NK-92 (cell line): ENCODE measurements around the gene ZER1.
"Not testable (repeated sequence)": the region's sequence is repeated elsewhere in the genome, so short reads cannot be mapped to it uniquely, and the experiment has no call there.

ENCODE experiments used
- DNase-seq: peaks from one replicate; lab custom pipeline; 2025; ENCODE audit not compliant: unreplicated experiment; lab: John Stamatoyannopoulos, UW

ZER1 gene

DNA sequence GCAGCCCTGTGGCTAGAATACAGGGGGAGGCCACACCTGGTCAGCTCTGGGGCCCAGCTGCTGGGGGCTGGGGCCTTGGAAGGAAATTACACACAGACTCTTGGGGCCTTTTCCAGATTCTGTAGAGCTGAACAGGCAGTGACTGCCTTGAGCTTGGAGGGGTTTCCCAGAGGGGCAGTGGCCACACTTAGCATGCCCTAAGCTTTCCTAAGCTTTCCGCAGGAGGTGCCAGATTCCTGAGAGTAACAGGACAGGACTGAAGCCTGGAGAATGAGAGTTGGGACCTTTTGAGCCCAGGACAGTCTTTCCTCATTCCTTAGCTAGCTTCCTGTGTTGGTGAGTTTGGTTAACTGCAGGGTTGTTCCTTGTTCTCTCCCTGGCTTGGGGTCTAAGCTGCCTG, 16.7 kb upstream of the ZER1 start:
- no peak for DNase-seq

GRCh38 chr9:128787659-128788058, 15.9 kb upstream of the ZER1 start:
- no peak for DNase-seq

DNA sequence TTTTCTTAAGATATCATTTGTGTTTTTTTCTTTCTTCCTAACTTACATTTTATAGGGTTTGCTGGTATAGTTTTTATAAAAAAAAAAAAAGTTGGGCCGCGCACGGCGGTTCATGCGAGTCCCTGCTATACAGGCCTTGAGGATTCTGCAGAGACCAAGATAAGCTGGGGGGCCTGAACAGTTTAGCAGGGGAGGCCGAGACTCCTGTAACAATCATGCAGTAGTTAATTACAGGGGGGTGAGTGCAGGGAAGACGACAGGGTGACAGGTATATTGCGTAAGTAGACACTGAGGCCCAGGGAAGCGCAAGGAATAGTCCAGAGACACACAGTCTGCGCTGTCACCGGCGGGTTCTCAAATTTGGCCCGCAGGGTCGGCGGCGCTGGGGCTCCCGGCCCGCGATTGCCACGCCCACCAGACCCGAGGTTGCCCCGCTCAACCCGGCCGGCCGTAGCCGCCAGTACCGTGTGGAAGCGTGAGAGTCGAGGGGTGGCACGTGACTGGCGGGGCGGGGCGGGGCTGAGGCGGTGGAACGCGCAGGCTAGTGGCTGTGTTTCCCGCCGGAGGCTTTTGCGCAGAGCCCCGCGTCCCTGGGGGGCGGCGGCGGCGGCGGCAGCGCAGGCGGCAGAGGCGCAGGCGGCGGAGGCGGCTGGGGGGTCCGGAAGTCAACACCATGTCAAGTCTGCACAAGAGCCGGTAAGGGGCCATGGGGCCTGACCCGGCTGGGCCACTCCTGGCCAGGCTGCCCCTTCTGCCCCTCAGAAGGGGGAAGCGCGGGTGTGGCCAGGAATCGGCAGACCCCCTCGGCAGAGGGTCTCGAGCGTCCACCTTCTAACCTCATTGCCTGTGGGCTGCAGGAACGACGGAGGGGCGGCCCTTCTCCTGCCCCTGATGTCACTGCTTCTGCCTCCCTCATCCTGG, 15.2 kb upstream of the ZER1 start, which contains the start of gene TBC1D13:
TSS of gene TBC1D13 (plus strand) at position 573 of the 921 bp plus-strand sequence. CDS start at position 674, 101 bp downstream.
- DNase-seq: peak; percentile 48

GRCh38 chr9:128785427-128785826, 13.7 kb upstream of the ZER1 start:
- DNase-seq: no peak

GRCh38 chr9:128782669-128783068, 10.9 kb upstream of the ZER1 start:
- no peak for DNase-seq

GRCh38 chr9:128781187-128782070, 9.7 kb upstream of the ZER1 start:
- no peak for DNase-seq

GRCh38 chr9:128780093-128780492, 8.4 kb upstream of the ZER1 start:
- not testable (repeated sequence) for DNase-seq

DNA sequence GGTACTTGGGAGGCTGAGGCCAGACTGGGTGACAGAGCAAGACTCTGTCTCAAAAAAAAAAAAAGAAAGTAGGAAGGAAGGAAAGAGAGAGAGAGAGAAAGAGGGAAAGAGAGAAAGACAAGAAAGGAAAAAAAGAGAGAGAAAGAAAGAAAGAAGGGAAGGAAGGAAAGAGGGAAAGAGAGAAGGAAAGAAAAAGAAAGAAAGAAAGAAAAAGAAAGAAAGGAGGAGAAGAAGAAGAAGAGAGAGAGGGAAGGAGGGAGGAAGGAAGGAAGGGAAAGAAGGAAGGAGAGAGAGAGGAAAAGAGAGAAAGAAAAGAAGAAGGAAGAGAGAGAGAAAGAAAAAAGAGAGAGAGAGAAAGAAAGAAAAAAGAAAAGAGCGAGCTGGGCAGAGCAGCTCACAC, 3.1 kb upstream of the ZER1 start:
- no peak for DNase-seq

DNA sequence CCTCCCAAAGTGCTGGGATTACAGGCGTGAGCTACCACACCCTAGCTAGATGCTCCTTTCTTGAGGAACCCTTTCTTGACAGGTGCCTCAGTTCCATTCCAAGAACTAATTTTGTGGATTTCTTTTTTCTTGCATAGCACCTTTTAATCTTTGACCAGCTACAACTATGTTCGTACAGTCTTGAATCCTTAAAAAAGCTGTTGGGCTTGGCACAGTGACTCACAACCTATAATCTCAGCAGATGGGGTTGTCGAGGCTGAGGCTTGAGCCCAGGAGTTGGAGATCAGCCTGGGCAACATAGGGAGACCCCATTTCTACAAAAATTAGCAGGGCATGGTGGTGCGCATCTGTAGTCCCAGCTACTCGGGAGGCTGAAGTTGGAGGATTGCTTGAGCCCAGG, 1.3 kb upstream of the ZER1 start:
- DNase-seq: no peak

DNA sequence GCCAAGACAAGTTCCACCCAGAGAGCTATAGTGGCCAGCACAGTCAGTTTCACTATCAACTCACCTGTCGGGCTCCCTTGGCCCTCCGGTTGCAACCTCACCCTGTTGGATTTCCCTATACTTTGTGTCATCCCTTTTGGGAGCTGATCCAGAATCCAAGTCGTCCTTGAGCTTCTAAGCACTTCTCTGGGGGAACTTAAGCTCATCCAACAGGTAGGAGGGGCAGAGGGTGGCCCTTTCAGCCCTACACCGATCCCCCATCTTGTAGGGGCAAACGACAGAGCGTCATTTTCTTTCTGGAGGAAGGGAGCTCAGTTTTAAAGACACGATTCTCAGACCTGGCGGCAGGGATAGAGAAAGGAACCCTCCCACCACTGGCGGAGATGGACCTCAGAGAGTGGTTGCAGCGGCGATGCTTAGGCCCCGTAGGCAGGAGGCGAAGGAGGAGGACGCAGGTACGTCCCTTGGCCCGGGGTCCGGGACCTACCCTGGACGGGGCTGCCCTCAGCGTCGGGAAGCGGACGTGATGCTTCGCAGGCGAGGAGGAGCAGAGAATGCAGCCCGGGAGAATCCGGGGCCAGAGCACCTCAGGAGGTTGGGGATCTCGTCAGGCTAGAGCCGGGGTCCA, 519 bp downstream of the ZER1 start:
- no peak for DNase-seq

DNA sequence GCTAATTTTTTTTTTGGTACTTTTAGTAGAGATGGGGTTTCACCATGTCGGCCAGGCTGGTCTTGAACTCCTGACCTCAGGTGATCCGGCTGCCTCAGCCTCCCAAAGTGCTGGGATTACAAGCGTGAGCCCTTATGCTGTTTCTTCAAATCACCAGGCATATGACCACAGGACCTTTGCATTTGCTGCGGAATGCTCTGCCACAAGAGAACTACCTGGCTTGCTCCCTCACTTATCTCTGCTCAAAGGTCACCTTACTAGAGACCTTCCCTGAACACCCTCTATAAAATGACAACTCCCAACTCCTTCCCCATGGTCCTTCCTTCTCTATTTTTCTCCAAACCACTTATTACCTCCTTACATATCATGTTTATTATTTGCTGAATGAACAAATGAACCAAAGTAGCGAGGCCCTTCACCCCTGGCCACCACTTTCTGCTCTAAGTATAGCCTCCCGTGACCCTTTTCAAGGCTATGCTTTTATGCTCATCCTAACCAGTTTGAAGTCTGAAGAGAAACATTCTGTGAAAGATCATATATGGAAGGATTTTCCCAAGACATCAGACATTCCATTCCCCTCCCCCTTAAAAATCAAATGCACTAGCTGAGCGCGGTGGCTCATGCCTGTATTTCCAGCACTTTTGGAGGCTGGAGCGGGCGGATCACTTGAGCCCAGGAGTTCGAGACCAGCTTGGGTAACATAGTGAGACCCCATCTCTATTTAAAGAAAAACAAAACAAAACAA, 1.3 kb downstream of the ZER1 start:
- DNase-seq: no peak

GRCh38 chr9:128768606-128769005, 3.1 kb downstream of the ZER1 start:
- DNase-seq: no peak

GRCh38 chr9:128765499-128765898, 6.2 kb downstream of the ZER1 start:
- DNase-seq: no peak

- no peak for DNase-seq
These were observed 7.4 kb downstream of the ZER1 start for GRCh38 chr9:128764361-128764760.

DNA sequence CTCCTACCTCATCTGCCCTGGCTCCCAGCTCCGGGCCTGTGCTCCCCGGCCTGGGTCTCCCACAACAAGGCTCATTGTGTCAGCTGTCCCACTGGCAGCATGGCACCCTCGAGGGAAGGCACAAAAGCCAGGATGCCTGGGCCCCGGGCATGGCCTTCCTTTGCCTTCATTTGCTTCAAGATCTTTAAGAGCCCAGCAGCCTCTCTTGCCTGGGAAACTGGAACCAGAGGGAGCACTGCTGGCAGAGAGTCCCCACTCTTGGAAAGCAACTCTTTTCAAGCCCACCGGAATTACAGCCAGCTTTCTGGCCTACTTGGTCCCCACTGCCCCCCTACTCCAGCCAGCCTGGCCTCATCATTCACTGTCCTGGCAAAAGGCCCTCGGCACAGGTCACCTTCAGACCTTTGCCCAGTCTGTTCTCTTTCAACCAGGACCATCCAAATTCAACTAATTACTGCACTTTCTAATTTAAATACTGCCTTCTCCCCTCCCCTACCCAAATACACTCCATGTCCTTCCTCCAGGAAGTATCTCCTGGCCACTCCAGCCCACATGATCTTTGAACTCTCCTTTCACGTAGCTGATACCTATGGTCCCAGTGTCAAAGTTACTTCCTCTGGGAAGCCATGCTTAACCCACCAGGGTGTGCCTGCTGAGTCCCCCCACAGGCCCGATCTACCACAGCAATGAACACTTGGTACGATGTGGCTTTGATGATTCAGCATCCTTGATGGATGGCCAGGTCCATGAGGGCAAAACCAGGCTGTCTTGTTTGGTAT, 8.9 kb downstream of the ZER1 start:
- DNase-seq: no peak

- DNase-seq: no peak
These were observed 14.1 kb downstream of the ZER1 start for GRCh38 chr9:128757602-128758001.

GRCh38 chr9:128753627-128754026, 18.1 kb downstream of the ZER1 start:
- DNase-seq: no peak

DNA sequence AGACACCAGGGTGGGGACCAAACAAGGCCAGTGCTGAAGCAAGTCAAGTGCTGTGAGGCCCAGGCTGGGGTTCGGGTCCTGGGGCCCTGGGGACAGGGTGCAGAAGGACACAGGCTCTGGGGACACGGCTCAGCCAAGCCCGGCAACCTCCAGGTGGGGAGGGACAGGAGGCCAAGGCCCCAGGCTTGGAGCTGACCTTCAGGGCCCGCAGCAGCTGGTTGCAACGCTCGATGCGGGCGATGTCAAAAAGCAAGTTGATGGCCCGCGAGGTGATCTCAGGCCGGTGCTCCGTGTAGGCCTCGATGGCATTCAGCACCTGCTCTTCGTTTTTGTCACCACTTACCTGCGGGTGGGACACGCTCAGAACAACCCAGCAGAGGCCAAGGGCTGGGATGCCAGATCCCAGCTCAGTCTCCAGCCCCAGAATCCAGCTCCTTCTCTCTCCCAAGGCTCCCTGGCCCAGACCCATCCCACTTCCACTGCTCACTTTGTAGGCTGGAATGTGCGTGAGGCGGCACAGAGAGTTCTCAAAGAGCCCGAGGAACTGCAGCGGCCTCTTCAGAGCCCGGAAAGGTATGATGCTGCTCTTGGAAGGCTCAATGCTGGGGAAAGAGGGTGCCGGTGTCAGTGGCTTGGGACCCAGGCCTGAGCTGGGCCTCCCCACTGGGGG, 20.7 kb downstream of the ZER1 start:
- DNase-seq: no peak

DNA sequence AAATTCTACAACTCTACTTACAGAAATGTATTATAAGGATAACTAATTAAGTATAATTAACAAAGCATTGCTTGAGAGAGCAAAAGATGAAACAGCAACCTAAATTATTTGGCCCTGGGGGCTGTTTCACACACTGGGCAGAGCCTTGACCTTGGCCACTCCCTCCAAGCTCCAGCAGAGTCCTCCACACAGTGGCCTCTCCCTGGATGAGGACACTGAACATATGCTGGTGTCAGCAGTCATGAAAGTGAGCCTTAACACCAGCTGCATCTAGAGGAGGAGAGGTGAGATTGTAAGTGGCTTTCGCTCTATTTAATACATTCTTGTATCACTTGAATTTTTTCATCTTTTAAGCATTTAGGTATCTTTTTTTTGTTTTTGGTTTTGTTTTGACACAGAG, 24.5 kb downstream of the ZER1 start:
- DNase-seq: no peak
